Stimulated activated CD4-positive, alpha-beta T cell treated with anti-CD3 and anti-CD28 coated beads, Interleukin-4, amount 100 ng/mL, for 4 hours (primary cell): ENCODE measurements around the gene PPRC1.

Experiments
- DNase-seq, 2 experiments: peaks; one replicate each; pipeline ENCODE4 v3.0.0-alpha.2; 2020

Gene PPRC1

GRCh38 chr10:102191956-102192355 is 59.1 kb downstream of the PPRC1 start:
- no peak for DNase-seq

- no peak for DNase-seq
These were observed 62.5 kb downstream of the PPRC1 start for GRCh38 chr10:102195296-102195870.

- no peak for DNase-seq
These were observed 64.1 kb downstream of the PPRC1 start for GRCh38 chr10:102196893-102197292.

- no peak for DNase-seq
These were observed 65.2 kb downstream of the PPRC1 start for GRCh38 chr10:102198027-102198426.
